Daoy (cell line): ENCODE results near the gene THAP3. TPM values are rescaled to one million over a fixed set of nuclear protein-coding genes. Genes with fewer than 3 reads are reported as not detected.
A peak's percentile ranks its signal among the peaks of the same experiment; 100 is the strongest.

Experiments used
- DNase-seq: peaks from one replicate; pipeline ENCODE4 v3.0.0-alpha.2; 2015; ENCODE audit warnings: low read depth
- total RNA-seq: library from RNA; depleted of rRNA; stranded (reverse); fragments of >200 nt; shearing (Covaris generic); gene quantifications from 2 replicates; pipeline ENCODE4 v1.2.3, GENCODE V29; 2014

The THAP3 gene
- total RNA-seq, 1 experiment from 2014 or later: 27.2 TPM

GRCh38 chr1:6612641-6613360 lies 11.9 kb upstream of the THAP3 start:
- peak; percentile 51 for DNase-seq

GRCh38 chr1:6613361-6614018 lies 11.2 kb upstream of the THAP3 start, which contains the start of gene PHF13:
Gene PHF13, plus strand, starts transcription at chr1:6613731. Its CDS starts 336 bp downstream, at chr1:6614067.
- DNase-seq: peak; percentile 100

- peak; percentile 45 for DNase-seq
Measured at GRCh38 chr1:6614019-6614928, 10.4 kb upstream of the THAP3 start.

- no peak for DNase-seq
Measured at GRCh38 chr1:6614929-6615785, 9.5 kb upstream of the THAP3 start.

GRCh38 chr1:6619045-6619444 lies 5.6 kb upstream of the THAP3 start:
- DNase-seq: no peak

- DNase-seq: no peak
Measured at GRCh38 chr1:6621429-6622391, 3.0 kb upstream of the THAP3 start.

- no peak for DNase-seq
Measured at GRCh38 chr1:6622396-6623152, 2.1 kb upstream of the THAP3 start.

- DNase-seq: no peak
Measured at GRCh38 chr1:6623269-6623965, 1.3 kb upstream of the THAP3 start.

- DNase-seq: peak; percentile 53
Measured at GRCh38 chr1:6625584-6626149, 999 bp downstream of the THAP3 start.

- no peak for DNase-seq
Measured at GRCh38 chr1:6627031-6627430, 2.4 kb downstream of the THAP3 start.

- no peak for DNase-seq
Measured at GRCh38 chr1:6627841-6628545, 3.3 kb downstream of the THAP3 start.

- DNase-seq: no peak
Measured at GRCh38 chr1:6628971-6629479, 4.4 kb downstream of the THAP3 start.

GRCh38 chr1:6630027-6630426 lies 5.4 kb downstream of the THAP3 start:
- no peak for DNase-seq

- no peak for DNase-seq
Measured at GRCh38 chr1:6631058-6631457, 6.4 kb downstream of the THAP3 start.

- DNase-seq: no peak
Measured at GRCh38 chr1:6632588-6633514, 8.2 kb downstream of the THAP3 start.

GRCh38 chr1:6634371-6635052 lies 9.8 kb downstream of the THAP3 start:
- DNase-seq: peak; percentile 60
